Measurements from ENCODE around the gene TTC28. TPM values are rescaled to one million over a fixed set of nuclear protein-coding genes. Genes with fewer than 3 reads are reported as not detected.

The TTC28 gene
- total and polyA plus RNA-seq, 7 donors = 0.23 to 102 (median 46.1) TPM

DNA sequence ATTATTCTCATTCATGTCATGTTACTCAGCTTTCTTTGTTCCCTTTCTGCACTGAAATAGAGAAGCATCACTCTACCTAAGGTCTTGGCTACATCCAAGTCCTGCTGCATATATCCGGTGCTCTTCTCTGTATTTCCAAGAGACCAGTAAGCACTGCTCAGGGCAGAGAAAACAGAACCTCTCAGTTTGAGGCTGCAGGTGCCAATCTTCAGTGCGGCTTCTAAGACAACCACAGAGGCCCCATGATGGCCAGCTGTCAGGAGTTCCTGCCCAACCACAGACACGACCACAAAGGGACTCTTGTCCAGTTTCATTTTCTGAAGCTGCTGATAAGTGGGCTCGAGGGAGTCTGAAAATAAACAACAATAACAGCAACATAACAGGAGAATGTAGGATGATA, 382.1 kb downstream of the TTC28 start:
- H3K36me3 ChIP-seq = no peaks in the 10 kb centered on the region
- no peak for TF ChIP-seq POLR2AphosphoS5 (IDR thresholded peaks at IDR 0.05)
- no peak for TF ChIP-seq EP300 (IDR thresholded peaks at IDR 0.05)
- TF ChIP-seq POLR2A (IDR thresholded peaks at IDR 0.05) = no peak
- TF ChIP-seq, protein P1, sequence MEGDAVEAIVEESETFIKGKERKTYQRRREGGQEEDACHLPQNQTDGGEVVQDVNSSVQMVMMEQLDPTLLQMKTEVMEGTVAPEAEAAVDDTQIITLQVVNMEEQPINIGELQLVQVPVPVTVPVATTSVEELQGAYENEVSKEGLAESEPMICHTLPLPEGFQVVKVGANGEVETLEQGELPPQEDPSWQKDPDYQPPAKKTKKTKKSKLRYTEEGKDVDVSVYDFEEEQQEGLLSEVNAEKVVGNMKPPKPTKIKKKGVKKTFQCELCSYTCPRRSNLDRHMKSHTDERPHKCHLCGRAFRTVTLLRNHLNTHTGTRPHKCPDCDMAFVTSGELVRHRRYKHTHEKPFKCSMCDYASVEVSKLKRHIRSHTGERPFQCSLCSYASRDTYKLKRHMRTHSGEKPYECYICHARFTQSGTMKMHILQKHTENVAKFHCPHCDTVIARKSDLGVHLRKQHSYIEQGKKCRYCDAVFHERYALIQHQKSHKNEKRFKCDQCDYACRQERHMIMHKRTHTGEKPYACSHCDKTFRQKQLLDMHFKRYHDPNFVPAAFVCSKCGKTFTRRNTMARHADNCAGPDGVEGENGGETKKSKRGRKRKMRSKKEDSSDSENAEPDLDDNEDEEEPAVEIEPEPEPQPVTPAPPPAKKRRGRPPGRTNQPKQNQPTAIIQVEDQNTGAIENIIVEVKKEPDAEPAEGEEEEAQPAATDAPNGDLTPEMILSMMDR (IDR thresholded peaks at IDR 0.05) = no peak
- H3K4me1 ChIP-seq = peaks cover 0 to 9% (median 1%) of the 10 kb centered on the region in 4 donors
- H3K27ac ChIP-seq = no peak overlapping the region
- H3K4me3 ChIP-seq = no peak overlapping the region
- intact Hi-C loops (cut with DNase I) = no loop called here
- WGBS, 2 donors = 30 to 63% methylated on average over 4 of the region's 4 CpGs
- no peaks in the 10 kb centered on the region for H3K27me3 ChIP-seq
- H3K9me3 ChIP-seq = no peaks in the 10 kb centered on the region
- DNase-seq = no peak

DNA sequence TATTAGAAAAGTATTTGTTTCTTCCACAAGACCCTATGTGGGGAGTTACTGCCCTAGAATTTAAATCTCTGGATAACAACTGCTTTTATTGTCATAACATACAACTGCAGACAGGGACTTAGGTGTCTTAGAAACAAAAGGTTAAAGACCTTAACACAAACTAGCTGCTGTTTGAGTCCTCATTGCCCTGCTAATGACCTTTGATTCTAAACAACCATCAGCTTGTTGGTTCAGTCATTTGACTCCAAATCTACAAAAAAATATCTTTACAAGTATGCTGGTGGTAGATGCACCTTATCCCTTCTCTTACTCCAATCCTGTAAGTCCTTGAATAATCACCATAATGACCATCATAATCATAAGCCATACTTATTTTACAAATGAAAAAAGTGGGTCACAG, 383.2 kb downstream of the TTC28 start:
- Histone ChIP-seq H3K27me3 (no peaks in the 10 kb centered on the region), H3K4me3 (no peak overlapping the region), H3K36me3 (no peaks in the 10 kb centered on the region), H3K4me1 (peaks cover 0 to 9% (median 1%) of the 10 kb centered on the region in 4 donors), H3K9me3 (no peaks in the 10 kb centered on the region), H3K27ac (no peak overlapping the region)
- DNase-seq = no peak
- TF ChIP-seq, protein P1 (IDR thresholded peaks at IDR 0.05) = no peak
- TF ChIP-seq POLR2A (IDR thresholded peaks at IDR 0.05) = no peak
- TF ChIP-seq POLR2AphosphoS5 (IDR thresholded peaks at IDR 0.05) = no peak
- no peak for TF ChIP-seq EP300 (IDR thresholded peaks at IDR 0.05)
- intact Hi-C loops (cut with DNase I) = no loop called here

DNA sequence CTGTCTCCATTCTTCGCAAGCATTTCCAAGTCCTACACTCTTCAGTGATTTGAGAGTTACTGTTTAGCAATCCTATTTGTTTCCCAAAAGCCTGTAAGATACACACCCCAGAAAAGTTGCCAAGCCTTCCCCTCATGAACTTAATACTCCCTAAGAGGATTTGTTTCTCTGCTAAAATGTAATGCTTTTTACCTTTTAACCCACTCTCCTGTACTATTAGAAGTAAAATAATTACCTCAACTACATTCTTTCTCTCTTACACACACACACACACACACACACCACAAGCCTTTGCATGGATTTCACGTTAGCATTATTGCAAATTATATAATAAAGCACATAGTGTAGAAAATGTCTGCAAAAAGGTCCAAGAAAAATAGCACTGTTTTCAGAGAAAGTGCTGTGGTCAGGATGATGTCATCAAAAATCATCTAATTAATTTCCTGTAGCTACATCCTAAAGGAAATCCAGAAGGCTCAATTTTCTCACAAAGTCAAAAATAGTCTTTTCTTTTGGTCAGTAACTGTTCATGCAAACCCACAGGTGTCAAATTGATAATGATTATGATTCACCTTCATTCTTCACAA, 396.5 kb downstream of the TTC28 start:
- no peaks in the 10 kb centered on the region for H3K9me3 ChIP-seq
- no peak overlapping the region for H3K27ac ChIP-seq
- no peaks in the 10 kb centered on the region for H3K4me1 ChIP-seq
- DNase-seq = peak; percentile 40
- intact Hi-C loops (cut with DNase I) = no loop called here
- no peaks in the 10 kb centered on the region for H3K36me3 ChIP-seq
- no peaks in the 10 kb centered on the region for H3K27me3 ChIP-seq
- 86 to 91% methylated on average over 2 of the region's 2 CpGs for WGBS, 2 donors
- H3K4me3 ChIP-seq = no peak overlapping the region
- TF ChIP-seq, protein P1 (IDR thresholded peaks at IDR 0.05) = no peak
- TF ChIP-seq POLR2AphosphoS5 (IDR thresholded peaks at IDR 0.05) (no peak), POLR2A (IDR thresholded peaks at IDR 0.05) (no peak), EP300 (IDR thresholded peaks at IDR 0.05) (no peak)

DNA sequence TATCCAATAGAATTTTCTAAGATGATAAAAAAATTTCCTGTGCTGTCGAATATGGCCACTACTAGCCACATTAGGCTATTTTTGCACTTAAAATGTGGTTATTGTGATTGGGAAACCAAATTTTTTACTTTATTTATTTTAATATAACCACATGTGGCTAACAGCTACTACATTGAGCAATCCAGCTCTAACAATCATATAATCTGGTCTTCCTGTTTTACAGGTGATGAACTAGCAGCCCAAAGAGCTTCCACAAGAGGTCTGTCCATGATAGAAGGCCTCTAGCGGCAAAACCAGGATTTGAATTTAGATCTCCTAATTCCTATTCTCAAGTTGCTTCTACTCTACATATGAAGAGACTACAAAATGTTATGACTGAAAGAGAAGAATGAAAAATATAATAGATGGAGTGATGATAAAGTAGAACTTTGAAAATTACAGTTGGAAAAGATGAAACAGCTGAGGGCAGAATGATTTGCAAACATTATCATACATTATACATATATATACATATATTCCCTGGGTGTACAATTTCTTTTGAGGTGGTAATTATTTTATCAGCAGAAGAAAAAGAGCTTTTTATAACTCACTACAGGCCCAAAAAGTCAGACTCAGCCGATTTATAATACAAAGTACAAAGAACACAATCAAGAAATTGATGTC, 397.1 kb downstream of the TTC28 start:
- Histone ChIP-seq H3K4me3 (no peak overlapping the region), H3K9me3 (no peaks in the 10 kb centered on the region), H3K4me1 (no peaks in the 10 kb centered on the region), H3K36me3 (no peaks in the 10 kb centered on the region), H3K27ac (no peak overlapping the region), H3K27me3 (no peaks in the 10 kb centered on the region)
- DNase-seq = no peak
- TF ChIP-seq POLR2AphosphoS5 (IDR thresholded peaks at IDR 0.05) = no peak
- TF ChIP-seq POLR2A (IDR thresholded peaks at IDR 0.05) = no peak
- TF ChIP-seq, protein P1 (IDR thresholded peaks at IDR 0.05) = no peak
- TF ChIP-seq EP300 (IDR thresholded peaks at IDR 0.05) = no peak
- 83 to 84% methylated on average over 3 of the region's 3 CpGs for WGBS, 2 donors
- intact Hi-C loops (cut with DNase I) = no loop called here

All from sigmoid colon (tissue), 7 donors.